ENCODE results near the gene UQCC5.

The UQCC5 gene

DNA sequence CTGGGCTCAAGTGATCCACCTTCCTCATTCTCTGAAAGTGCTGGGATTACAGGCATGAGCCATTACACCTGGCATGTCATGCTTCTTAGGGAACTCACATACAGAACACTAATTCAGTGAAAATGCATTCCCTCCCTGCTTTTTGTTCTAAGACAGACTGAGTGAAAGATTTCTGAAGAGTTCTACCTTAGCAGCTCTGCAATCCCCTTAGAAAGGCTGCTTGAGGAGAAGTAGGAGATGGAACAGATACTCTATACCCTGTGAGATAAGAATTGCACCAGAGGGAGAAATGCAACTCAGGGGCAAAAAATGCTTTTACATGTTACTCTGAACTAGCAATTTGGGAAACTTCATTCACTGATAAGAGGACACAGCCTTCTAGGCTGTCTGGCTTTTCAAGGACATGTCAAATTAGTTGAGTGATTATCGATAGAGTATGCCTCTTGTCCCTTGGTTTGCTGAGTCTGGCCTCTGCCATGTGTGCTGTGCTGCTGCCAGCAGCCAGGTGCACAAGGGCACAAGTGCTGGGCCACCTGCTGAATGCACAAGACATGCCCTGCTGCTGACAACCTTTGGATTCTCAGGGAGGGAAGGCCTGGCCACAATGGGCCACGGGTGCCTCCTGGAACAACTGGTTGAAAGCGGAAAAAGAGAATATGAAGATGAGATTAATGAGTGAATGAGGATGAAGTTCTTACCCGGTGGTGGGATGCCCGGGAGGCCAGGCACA, 17.8 kb downstream of the UQCC5 start:
- H3K4me2 ChIP-seq (ENCODE audit: insufficient read depth, low read length) = no peak overlapping the region
- H3K4me3 ChIP-seq (ENCODE audit: low read depth in 1 of 2, low read length in 2 of 2) = no peak overlapping the region
- no peak overlapping the region for H3K9ac ChIP-seq (ENCODE audit: low read depth, low read length)
- no peaks in the 10 kb centered on the region for H3K9me3 ChIP-seq (ENCODE audit: insufficient read depth, low read length, severe bottlenecking)
- no peak for ATAC-seq (ENCODE audit: insufficient read depth, low read depth)
- H3K4me1 ChIP-seq (ENCODE audit: insufficient read depth, low read length) = no peaks in the 10 kb centered on the region
- H2AFZ ChIP-seq (ENCODE audit: low read depth, low read length) = no peak overlapping the region
- 0 out of 2 replicates have a peak, but pooled peaks cover 3% of the 10 kb centered on the region for H3K79me2 ChIP-seq (ENCODE audit: insufficient read depth, low read length)
- no peak overlapping the region for H3K27ac ChIP-seq (ENCODE audit: low read length)
- TF ChIP-seq EZH2 (IDR thresholded peaks at IDR 0.05; ENCODE audit: borderline replicate concordance, low read depth, low read length, severe bottlenecking) (no peak), CTCF (IDR thresholded peaks at IDR 0.05; ENCODE audit: borderline replicate concordance, extremely low read depth, low read length, poor library complexity, severe bottlenecking) (no peak)
- H4K20me1 ChIP-seq (ENCODE audit: insufficient read depth, low read length) = no peaks in the 10 kb centered on the region
- no peaks in the 10 kb centered on the region for H3K27me3 ChIP-seq (ENCODE audit: insufficient read depth, low read length, poor library complexity)
- H3K36me3 ChIP-seq (ENCODE audit: insufficient read depth, low read length) = peaks cover 95% of the 10 kb centered on the region
- DNase-seq = no peak

DNA sequence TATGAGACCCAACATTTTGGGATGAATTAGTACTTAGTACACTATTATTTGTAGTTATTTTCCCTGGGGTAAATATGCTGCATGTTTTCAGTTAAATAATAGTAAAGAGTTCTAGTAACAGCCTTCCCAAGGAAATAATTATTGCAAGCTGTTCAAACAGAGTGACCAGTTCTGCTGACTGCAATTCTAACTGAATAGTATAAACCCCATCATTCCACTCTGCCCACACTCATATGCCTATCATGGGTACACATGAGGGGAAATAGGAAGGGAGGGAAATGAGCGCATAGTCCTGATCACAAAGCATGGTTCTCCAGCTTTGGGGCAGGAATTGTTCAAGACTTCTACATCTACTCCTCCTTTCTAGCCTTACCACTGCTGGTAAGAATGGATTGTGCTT, 18.7 kb downstream of the UQCC5 start:
- Histone ChIP-seq H3K4me2 (ENCODE audit: insufficient read depth, low read length) (no peak overlapping the region), H3K27me3 (ENCODE audit: insufficient read depth, low read length, poor library complexity) (no peaks in the 10 kb centered on the region), H3K36me3 (ENCODE audit: insufficient read depth, low read length) (peaks cover 96% of the 10 kb centered on the region), H3K79me2 (ENCODE audit: insufficient read depth, low read length) (0 out of 2 replicates have a peak, but pooled peaks cover 3% of the 10 kb centered on the region), H3K9ac (ENCODE audit: low read depth, low read length) (no peak overlapping the region), H3K27ac (ENCODE audit: low read length) (no peak overlapping the region), H3K9me3 (ENCODE audit: insufficient read depth, low read length, severe bottlenecking) (no peaks in the 10 kb centered on the region), H4K20me1 (ENCODE audit: insufficient read depth, low read length) (no peaks in the 10 kb centered on the region), H3K4me3 (ENCODE audit: low read depth in 1 of 2, low read length in 2 of 2) (no peak overlapping the region), H2AFZ (ENCODE audit: low read depth, low read length) (no peak overlapping the region), H3K4me1 (ENCODE audit: insufficient read depth, low read length) (no peaks in the 10 kb centered on the region)
- DNase-seq = no peak
- TF ChIP-seq EZH2 (IDR thresholded peaks at IDR 0.05; ENCODE audit: borderline replicate concordance, low read depth, low read length, severe bottlenecking) (no peak), CTCF (IDR thresholded peaks at IDR 0.05; ENCODE audit: borderline replicate concordance, extremely low read depth, low read length, poor library complexity, severe bottlenecking) (no peak)
- ATAC-seq (ENCODE audit: insufficient read depth, low read depth) = no peak

- Histone ChIP-seq H3K79me2 (ENCODE audit: insufficient read depth, low read length) (0 out of 2 replicates have a peak, but pooled peaks cover 3% of the 10 kb centered on the region), H3K27ac (ENCODE audit: low read length) (no peak overlapping the region), H3K27me3 (ENCODE audit: insufficient read depth, low read length, poor library complexity) (no peaks in the 10 kb centered on the region), H2AFZ (ENCODE audit: low read depth, low read length) (no peak overlapping the region), H3K4me2 (ENCODE audit: insufficient read depth, low read length) (no peak overlapping the region), H3K36me3 (ENCODE audit: insufficient read depth, low read length) (peaks cover 92% of the 10 kb centered on the region), H4K20me1 (ENCODE audit: insufficient read depth, low read length) (no peaks in the 10 kb centered on the region), H3K4me3 (ENCODE audit: low read depth in 1 of 2, low read length in 2 of 2) (no peak overlapping the region), H3K9ac (ENCODE audit: low read depth, low read length) (no peak overlapping the region), H3K9me3 (ENCODE audit: insufficient read depth, low read length, severe bottlenecking) (no peaks in the 10 kb centered on the region), H3K4me1 (ENCODE audit: insufficient read depth, low read length) (no peaks in the 10 kb centered on the region)
- TF ChIP-seq EZH2 (IDR thresholded peaks at IDR 0.05; ENCODE audit: borderline replicate concordance, low read depth, low read length, severe bottlenecking) (no peak), CTCF (IDR thresholded peaks at IDR 0.05; ENCODE audit: borderline replicate concordance, extremely low read depth, low read length, poor library complexity, severe bottlenecking) (no peak)
- DNase-seq (no peak), ATAC-seq (ENCODE audit: insufficient read depth, low read depth) (no peak)
These were observed 20.9 kb downstream of the UQCC5 start for GRCh38 chr3:52557011-52557960.
